Measurements from ENCODE around the gene SLC38A2. TPM values are rescaled to one million over a fixed set of nuclear protein-coding genes. Genes with fewer than 3 reads are reported as not detected.

Gene SLC38A2
- total RNA-seq, 1 donor from 2014 or later: 754 TPM

GRCh38 chr12:46371718-46372543, 642 bp downstream of the SLC38A2 start:
- no peak for TF ChIP-seq CTCF (IDR thresholded peaks at IDR 0.05)
- Mint-ChIP-seq H3K4me1 (ENCODE audit: unreplicated experiment) (peaks cover 48% of the 10 kb centered on the region), H3K4me3 (ENCODE audit: unreplicated experiment) (peak overlapping the region; percentile 95)

GRCh38 chr12:46370792-46371717, 1.5 kb downstream of the SLC38A2 start:
- peaks cover 55% of the 10 kb centered on the region for H3K4me1 Mint-ChIP-seq (ENCODE audit: unreplicated experiment)
- no peaks in the 10 kb centered on the region for H3K27me3 Mint-ChIP-seq (ENCODE audit: unreplicated experiment)
- H3K36me3 Mint-ChIP-seq (ENCODE audit: unreplicated experiment): peaks cover 56% of the 10 kb centered on the region
- peak overlapping the region; percentile 95 for H3K4me3 Mint-ChIP-seq (ENCODE audit: unreplicated experiment)
- DNase-seq (ENCODE audit: extremely low spot score, unreplicated experiment): peak; percentile 96
- TF ChIP-seq CTCF (IDR thresholded peaks at IDR 0.05): no peak
- H3K27ac Mint-ChIP-seq (ENCODE audit: unreplicated experiment): peak overlapping the region; percentile 95
- no peaks in the 10 kb centered on the region for H3K9me3 Mint-ChIP-seq (ENCODE audit: unreplicated experiment)

More at GRCh38 chr12:46371718-46372543, 642 bp downstream of the SLC38A2 start:
- H3K9me3 Mint-ChIP-seq (ENCODE audit: unreplicated experiment): no peaks in the 10 kb centered on the region
- DNase-seq (ENCODE audit: extremely low spot score, unreplicated experiment): peak; percentile 87
- no peaks in the 10 kb centered on the region for H3K27me3 Mint-ChIP-seq (ENCODE audit: unreplicated experiment)
- H3K27ac Mint-ChIP-seq (ENCODE audit: unreplicated experiment): peak overlapping the region; percentile 99
- peaks cover 50% of the 10 kb centered on the region for H3K36me3 Mint-ChIP-seq (ENCODE audit: unreplicated experiment)

- peaks cover 61% of the 10 kb centered on the region for H3K4me1 Mint-ChIP-seq (ENCODE audit: unreplicated experiment)
- H3K9me3 Mint-ChIP-seq (ENCODE audit: unreplicated experiment): no peaks in the 10 kb centered on the region
- H3K4me3 Mint-ChIP-seq (ENCODE audit: unreplicated experiment): peak overlapping the region; percentile 95
- peak overlapping the region; percentile 95 for H3K27ac Mint-ChIP-seq (ENCODE audit: unreplicated experiment)
- no peak for DNase-seq (ENCODE audit: extremely low spot score, unreplicated experiment)
- peaks cover 62% of the 10 kb centered on the region for H3K36me3 Mint-ChIP-seq (ENCODE audit: unreplicated experiment)
- H3K27me3 Mint-ChIP-seq (ENCODE audit: unreplicated experiment): no peaks in the 10 kb centered on the region
- no peak for TF ChIP-seq CTCF (IDR thresholded peaks at IDR 0.05)
Measured at GRCh38 chr12:46370380-46370734, 2.2 kb downstream of the SLC38A2 start.

- DNase-seq (ENCODE audit: extremely low spot score, unreplicated experiment): no peak
- no peak for TF ChIP-seq CTCF (IDR thresholded peaks at IDR 0.05)
- Mint-ChIP-seq H3K4me1 (ENCODE audit: unreplicated experiment) (peaks cover 65% of the 10 kb centered on the region), H3K27ac (ENCODE audit: unreplicated experiment) (peak overlapping the region; percentile 95), H3K27me3 (ENCODE audit: unreplicated experiment) (no peaks in the 10 kb centered on the region), H3K36me3 (ENCODE audit: unreplicated experiment) (peaks cover 67% of the 10 kb centered on the region), H3K9me3 (ENCODE audit: unreplicated experiment) (no peaks in the 10 kb centered on the region), H3K4me3 (ENCODE audit: unreplicated experiment) (peak overlapping the region; percentile 95)
Measured at GRCh38 chr12:46369474-46370379, 2.8 kb downstream of the SLC38A2 start.
